HG03097 (cell line): ENCODE results near the gene MAD1L1.

ENCODE experiments used
- ATAC-seq: cut with Tn5 transposase; IDR thresholded peaks from one replicate; pipeline ENCODE4 v1.9.1; 2021; ENCODE audit not compliant: unreplicated experiment, low FRiP score

The MAD1L1 gene

DNA sequence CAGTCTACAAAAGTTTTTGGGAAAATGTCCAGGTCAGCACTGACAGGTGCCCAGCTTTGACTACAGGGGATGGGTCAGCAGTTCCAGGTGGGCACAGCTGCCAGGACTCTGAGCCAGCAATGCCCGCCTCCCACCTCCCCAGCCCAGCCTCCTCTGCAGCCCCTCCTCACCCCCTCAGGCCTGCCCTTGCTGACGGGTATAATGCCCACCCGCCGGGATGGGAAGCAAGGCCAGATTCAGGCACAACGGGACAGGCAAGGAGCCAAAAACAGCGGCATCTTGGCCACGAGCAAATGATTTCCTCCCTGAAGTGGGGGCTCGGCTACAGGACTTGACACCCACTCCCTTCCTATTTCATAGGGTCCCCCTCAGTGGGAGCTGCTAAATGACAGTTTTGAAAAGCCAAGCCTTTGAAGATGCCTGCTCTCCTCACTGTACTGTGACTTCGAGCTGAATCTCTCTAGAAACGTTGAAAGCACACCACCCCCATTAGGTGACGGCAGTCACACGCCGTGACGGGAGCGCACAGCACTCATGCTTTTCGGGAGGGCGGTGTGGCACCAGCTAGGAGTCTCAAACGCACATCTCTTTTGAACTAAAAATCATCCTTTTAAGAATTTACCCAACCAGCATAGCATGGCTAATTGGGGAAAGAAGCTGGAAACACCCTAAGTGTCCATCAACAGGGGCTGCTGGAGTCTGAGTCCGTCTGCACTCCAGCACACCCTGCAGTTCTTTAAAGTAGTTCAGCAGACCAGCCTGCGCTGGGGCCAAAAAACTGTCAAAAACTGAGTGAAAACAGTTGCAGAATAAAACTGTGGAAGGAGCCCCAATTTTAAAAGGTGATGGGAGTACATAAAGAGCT, 29.6 kb downstream of the MAD1L1 start:
- ATAC-seq, result no peak

DNA sequence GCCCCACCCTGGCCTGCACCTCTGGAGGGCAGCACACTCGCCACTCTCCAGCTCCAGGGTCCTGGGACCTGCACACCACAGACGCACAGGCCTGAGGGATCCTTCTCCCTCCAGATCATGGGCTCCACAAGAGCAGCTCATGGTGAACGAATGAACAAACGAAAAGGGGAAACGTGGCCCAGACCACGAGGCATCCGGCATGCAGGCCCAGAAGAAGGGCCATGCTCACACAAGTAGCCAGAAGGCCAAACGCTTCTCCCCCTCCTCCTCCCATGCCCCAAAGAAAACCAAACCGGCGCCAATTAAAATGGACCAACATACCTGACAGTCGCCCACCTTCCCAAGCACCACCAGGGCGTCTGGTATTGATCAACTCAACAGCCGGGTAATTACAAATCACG, 30.4 kb downstream of the MAD1L1 start:
- no peak for ATAC-seq

DNA sequence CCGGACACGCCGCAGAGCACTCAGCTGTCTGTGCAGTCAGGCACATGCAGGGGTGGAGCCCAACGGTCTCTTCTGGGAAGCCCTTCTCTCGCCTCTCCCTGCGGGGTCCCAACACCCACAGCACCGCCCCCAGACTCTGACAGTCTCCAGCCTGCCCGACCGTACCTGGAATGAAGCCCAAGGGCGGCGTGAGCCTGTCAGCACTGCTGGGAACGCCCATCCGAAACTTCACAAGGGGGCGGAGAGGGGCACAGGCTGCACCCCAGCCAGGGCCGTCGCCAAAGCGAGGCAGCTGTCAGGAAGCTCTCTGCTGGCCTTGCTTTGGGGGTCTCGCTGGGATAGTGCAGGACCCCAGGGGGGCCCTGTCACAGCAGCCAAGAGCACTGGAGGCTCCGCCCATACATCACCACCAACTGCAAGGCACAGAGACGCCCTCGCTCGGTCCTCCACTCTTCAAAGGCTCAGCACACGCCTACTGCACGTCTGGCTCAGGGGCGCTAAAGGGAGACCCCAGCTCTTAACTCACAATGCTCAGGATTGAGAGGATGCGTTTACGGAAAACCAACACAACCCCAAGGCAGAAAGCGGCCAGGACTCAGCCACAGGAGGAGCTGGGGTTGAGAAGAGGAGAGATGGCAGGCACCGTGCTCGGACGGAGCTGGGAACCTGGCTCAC, 30.9 kb downstream of the MAD1L1 start:
- no peak for ATAC-seq

DNA sequence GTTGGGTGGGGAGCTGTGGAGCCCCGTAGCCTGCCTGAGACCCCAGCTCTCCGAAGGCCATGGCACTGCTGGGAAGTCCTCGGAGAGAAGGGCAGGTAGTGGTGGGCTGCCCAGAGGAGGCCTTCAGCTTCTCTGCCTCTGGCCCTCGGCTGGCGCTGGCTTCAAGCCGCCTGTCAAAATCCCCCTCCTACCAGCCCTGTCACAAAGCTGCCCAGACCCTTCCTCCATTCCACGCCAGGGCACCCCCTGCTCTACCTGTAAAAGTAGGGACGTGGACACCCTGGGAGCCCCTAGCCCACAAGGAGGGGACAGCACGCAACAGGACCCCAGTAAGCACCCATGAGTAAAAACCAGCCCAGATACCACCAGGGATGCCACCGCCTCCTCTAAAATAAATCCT, 31.6 kb downstream of the MAD1L1 start:
- ATAC-seq, result no peak

DNA sequence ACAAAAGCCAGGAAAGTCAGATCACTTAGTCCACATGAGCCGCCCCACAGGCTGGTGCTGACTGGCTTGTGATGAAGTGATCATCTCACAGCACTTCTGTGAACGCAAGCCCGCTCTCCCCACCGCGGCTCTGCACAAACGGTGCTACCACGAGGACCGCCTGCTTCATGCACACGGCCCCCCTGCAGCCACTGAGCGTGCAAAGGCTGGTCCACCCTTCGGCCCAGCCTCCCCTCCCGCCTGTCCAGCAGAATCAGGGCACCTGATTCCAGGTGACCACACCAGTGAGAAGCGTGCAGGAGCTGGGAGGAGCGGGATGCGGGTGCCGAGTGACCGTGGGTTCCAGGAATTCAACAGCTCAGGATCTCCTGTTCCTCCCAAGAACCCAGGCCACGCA, 32.2 kb downstream of the MAD1L1 start:
- no peak for ATAC-seq

DNA sequence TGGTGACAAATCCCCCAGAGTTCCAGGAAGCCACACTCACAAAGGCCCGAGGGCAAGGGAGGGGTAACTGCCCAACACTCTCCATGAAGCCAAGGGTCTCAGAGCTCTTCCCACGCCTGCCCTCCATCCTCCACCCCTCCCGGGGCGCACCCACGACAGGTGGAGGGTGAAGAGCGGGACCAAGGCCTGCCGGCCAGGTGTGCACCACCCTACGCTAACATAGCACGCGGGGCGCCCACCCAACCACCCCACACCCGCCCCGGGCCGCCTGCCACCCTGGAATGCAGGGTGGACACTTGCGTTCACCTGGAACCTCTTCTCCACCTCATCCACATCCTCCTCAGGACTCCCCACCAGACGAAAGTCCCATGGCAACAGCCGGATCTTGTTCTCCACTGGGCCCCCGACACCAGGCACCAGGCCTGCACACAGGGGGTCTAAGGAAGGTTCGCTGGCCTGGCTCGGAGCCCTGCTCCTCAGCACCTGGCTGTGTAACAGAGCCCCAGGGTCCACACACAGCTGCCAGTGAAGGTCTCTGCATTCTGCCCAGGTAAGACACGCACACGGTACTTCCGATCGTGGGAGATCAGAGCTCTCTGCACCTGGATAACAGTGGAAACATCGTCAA, 32.7 kb downstream of the MAD1L1 start:
- no peak for ATAC-seq

DNA sequence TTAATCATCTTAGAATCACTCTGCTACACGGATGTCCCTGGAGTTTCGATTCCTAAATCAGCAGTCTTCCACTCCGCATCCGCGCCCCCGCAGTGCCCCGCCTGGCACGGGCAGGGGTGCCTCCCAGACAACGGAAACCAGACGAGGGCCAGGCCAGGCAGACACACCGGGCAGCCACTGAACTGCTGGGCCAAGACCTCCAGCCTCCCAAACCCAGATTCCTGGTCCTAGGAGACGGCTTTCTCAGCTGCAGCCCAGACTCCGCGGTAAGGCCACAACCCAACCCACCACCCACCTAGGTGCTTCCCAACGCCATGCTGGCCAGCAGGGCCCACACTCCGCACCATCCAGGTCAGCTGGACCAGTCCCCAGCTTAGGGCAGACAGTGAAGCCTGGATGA, 33.2 kb downstream of the MAD1L1 start:
- no peak for ATAC-seq

DNA sequence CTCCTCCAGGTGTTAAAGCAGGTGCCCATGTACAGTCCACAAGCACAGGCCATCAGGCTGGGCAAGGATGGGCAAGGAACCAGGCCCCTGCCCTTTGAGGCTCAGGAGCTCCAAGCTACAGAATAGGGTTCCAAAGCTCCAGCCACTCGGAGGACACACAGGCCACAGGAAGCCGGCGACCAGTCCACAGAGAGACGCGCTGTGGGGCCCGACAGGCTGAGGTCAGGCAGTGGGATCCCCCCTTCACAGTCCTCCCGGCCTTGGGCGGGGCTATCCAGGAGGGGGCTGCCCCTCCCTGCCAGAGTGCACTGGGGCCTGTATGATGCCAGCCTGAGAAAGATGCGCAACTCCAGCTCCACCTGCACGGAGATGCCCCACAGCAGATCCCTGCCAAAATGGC, 34.0 kb downstream of the MAD1L1 start:
- ATAC-seq, result no peak

DNA sequence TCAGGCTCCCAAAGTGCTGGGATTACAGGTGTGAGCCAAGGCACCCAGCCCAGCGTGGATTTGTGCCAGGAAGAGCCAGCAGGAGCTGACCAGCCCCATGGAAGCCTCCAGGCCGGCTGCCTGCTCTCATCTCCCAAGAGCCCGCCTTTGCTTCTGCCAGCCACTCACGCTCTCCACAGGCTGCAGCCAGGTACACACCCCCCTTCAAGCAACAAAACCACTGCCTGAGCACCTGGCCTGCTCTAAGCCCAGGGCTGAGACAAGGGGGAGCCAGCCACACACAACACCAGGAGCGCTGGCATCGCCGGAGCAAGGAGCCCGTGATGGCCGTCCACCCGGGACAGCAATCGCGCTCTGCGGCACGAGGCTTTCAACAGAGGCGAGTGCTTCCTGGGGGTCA, 34.5 kb downstream of the MAD1L1 start:
- no peak for ATAC-seq

DNA sequence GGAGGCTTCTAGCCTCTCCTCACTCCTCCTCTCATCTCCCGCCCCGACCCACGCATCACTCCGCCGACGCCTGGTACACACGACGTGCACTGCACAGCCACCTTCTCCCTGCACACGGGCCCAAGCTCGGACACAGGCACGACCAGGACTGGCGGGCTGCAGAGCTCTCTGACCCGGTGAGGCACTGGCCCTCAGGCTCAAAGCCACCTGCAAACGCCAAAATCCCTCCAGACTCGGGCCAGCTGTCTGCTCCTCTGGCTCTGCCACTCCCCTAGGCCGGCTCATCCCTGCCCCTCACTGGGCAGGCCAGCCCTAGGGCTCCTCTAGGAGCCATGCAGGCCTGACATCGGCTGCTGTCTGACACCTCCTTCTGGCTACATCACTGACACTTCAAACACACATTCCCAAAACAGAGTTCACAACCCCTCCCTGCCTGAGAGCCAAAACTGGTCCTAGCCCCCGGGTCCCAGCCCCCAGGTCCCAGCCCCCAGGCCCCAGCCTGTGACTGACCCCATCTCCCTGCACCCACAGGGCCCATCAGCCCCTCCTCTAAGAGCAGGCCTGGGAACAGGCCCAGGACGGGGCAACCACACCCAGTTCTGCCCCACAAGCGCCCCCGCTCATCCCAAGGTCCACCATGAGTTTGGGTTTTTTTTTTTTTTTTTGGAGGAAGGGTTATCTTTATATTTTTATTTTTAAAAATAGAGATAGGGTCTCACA, 35.1 kb downstream of the MAD1L1 start:
- ATAC-seq, result no peak

DNA sequence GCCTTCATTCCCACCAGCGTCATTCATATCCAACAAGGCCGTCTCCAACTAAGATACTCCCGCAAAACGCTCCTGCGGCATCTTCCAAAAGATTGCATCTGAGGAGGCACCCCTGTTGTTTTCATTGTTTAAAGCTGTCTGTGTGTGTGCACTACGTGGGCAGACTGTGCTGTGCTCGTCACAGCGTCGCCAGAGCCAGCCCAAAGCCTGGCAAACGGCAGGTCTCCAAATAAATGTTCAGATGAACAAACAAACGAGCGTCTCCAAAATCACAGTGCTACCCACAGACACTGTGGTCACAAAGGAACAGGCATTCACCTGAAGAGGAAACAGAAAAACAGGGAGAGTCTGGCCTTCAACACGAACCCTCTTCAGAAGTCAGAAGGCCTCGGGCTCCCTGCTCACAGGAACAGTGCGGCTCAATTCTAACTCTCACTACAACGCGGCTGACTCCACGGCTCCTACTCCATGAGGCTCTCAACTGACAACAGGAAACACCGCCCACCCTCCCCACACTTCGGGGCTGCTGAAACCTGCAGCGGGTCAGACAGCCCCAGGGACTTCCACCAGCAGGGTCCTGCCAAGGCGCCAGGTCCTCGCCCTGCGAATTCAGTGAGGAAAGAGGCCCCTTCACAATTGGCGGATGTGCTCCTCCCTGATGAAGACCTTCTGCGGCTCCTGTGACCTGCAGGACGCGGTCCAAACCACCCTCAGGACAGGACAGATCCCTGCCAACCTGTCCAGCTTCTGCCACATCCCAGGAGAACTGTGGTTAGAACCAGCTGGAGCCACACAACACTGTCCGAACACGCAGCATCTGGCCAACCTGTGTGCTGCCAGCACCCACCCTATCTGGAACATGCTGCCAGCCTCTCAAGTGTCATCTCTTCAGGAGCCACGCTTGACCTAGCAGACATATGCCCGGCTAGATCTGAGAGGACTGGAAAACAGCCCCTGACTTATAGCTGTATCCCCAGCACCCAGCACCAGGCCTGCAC, 36.1 kb downstream of the MAD1L1 start:
- ATAC-seq, result no peak

DNA sequence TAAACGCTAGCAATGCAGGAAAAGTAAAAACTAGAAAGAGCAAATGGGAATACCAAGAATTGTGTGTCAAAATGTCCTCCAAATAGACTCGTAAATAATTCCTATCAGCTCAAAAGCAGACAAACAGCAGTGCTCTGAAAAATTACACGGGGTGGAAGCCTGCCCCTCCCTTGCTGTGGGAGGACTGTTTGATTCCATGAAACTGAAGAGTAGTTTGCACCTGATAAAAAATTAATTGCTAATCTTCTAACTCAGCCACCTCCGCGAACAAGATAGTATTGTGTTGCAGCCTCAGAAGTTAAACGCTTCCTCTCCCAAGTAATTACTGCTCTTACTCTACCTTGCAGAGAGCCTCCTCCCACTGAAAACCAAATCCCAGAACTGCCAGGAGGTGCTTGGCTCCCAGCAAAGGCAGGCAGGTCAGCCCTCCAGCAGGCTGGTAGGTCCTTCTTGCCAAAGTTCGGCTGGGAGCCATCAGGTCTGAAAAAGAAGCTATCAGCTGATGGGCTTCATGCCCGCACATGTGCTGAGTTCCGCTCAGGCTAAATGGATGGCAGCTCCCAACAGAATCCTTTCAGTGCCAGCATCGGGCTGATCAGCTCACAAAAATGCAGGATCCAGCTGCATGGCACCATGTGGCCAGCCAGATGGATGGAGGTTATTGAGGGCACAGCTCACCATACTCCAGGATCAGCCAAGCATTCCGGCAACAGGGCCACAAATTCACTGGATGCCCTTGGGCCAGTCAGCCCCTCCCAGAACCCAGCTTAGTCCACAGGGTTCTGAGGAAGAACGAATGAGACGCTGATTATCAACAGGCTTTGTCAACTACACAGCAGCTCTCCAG, 37.1 kb downstream of the MAD1L1 start:
- no peak for ATAC-seq

DNA sequence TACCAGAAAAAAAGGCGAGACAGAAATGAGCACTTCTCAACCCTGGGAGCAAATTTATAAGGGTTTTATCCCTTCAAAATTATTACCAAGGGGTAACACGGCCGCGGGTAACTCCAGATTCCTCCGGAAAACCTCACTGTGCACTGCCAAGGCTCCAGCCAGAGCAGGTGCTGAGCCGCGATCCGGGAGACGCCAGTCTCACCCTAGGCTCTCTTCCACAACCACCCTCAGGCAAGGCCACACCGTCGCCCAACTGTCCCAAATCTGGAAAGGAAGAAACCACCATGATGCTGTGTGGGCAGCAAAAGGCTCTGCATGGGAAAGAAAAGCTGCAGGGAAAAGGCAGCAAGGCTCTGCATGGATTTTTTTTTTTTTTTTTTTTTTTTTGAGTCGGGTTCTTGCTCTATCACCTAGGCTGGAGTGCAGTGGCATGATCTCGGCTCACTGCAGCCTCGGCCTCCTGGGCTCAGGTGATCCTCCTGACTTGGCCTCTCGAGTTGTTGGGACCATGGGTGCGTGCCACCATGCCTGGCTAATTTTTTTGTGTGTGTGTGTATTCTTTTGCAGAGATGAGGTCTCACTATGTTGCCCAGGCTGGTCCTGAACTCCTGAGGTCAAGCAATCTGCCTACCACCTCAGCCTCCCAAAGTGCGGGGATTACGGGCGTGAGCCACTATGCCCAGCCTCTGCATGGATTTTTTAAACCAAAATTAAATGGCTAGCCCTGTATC, 39.0 kb downstream of the MAD1L1 start:
- ATAC-seq, result no peak

DNA sequence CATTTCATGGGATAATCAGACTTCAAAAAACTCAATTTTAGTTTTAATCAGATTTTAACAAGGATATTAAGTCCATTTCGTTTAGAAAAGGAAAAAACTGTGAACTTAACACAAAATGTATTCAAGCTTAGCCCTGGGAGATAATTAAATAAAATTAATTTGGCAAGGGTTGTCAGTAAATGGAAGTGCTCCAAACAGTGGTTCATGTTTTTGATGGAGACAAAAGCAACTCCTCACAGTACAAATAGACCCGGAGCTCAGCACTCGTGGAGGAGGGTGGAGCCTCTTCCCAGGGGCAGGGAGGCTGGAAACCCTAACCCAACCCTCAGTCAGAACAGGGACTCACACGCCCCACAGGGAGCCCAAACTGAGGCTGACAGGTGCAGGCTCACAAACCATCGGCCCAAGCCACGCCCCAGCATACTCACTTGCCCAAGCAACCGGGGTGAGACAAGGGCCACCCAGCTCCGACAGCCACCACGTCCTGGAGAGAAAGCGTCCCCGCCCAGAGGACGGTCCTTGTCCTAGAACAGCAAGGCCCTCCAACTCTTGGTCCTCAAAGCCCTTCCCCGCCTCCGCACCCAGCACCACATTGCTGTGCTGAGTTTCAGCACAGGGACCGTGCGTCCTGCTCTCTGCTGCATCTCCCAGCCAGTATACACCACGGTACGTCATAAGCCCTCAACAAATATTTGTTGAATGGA, 39.8 kb downstream of the MAD1L1 start:
- no peak for ATAC-seq

DNA sequence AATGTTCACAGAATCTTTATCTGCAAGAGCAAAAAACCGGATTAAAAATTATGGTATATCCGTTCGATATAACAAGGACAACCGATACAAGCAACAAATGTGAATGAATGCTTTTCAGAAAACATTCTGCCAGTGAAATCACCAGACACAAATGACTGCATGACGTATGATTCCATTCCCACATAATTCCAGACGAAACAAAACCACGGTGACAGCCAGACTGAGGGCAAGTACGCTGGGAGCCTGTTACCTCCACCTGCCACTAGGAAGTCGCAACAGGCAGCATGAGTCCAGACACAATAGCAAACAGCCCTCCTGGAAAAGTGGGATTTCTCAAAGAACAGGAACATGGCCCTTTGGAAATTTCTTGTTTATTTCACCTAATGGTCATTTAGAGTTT, 41.7 kb downstream of the MAD1L1 start:
- no peak for ATAC-seq

DNA sequence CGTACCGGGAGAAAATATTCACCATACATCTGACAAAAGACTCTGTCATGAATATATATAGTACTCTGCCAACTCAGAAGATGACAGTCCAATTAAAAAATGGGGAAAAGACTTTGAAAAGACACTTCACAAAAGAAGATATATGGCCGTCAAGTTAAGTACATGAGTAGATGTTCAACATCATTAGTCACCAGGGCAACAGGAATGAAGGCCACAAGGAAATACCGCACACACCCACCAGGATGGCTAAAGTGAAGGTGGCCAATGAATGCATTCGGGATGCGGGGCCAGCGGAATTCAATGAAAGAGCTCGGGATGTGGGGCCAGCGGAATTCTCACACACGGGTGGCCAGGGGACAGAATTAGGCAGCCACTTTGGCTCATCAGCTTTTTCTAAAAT, 42.2 kb downstream of the MAD1L1 start:
- ATAC-seq, result no peak

DNA sequence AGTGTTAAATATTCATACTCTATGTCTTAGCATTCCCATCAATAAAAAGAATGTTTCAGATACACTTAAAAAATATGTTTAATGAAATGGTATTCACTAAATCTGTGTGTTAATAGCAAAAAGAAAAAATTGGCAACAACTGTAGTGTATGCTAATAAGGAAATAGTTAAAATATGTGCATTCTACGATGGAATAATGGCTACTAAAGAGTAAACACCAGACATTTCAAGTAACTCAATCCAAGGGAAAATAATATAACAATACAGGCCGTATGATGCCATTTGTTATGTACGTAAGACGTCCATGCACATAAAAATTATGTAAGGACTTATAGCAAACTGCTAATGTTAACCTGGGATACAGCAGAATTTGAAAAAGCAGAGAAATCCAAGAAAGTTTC, 46.6 kb downstream of the MAD1L1 start:
- ATAC-seq, result no peak

DNA sequence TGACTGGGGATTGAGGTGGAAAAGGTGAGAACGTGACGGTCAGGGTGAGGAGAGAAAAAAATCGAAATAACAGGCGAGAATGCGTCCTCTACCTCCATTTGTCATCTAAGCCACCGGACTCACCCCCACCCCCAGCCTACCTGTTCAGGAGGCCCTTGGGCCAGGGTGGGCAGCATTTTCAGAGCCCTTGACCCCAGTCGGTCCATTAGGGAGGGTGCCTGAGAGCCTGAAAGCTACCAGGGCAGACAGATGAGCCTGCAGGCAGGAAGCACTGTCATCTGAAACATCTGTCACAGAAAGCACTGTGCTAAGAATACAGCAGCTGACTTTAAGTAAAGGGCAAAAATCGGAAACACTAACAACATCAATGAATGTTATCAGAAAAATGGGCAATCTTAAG, 47.0 kb downstream of the MAD1L1 start:
- no peak for ATAC-seq
